ENCODE data around the gene ERICH4. TPM values are rescaled to one million over a fixed set of nuclear protein-coding genes. Genes with fewer than 3 reads are reported as not detected.

The ERICH4 gene
- total RNA-seq, 4 donors from 2014 or later = not detected

DNA sequence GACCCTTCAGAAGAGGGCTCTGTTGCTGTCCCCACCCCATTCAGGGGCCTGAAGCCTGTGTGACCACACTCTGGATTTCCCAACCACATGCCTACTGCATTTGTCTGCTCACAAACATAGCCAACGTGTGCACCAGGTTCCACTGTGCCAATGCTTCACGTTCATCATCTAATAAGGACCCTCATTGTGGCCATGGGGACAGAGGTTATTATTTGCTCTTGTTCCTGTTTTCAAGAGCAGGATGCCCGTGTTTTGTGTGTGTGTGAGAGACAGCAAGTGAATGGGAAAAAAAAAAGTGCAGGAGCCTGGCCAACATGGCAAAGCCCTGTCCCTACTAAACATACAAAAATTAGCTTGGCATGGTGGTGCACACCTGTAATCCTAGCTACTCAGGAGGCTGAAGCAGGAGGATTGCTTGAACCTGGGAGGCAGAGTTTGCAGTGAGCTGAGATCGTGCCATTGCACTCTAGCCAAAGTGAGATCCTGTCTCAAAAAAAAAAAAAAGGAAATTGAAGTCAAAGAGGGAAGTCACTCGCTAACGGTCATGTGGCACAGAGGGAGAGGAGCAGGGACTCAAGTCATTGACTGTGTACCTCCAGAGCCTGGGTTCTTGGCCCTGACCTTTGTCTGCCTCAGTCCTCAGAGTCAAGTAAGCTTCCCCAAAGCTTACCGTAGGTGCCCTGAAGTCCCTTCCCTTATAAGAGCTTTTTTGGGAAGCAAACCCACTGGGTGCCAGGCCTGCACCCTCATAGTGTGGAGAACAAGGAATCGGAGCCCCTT, 22.7 kb upstream of the ERICH4 start:
- H3K36me3 ChIP-seq = peaks cover 60 to 99% (median 95%) of the 10 kb centered on the region in 4 donors
- no peak overlapping the region for H3K4me3 ChIP-seq
- H3K27ac ChIP-seq (replicated peaks in 1 of 4) = peak overlapping the region in 1 of 4 donors; percentile 23
- TF ChIP-seq POLR2A (IDR thresholded peaks at IDR 0.05; ENCODE audit: low read depth) = no peak
- no peak for TF ChIP-seq POLR2AphosphoS5 (IDR thresholded peaks at IDR 0.05)
- TF ChIP-seq, protein P1, sequence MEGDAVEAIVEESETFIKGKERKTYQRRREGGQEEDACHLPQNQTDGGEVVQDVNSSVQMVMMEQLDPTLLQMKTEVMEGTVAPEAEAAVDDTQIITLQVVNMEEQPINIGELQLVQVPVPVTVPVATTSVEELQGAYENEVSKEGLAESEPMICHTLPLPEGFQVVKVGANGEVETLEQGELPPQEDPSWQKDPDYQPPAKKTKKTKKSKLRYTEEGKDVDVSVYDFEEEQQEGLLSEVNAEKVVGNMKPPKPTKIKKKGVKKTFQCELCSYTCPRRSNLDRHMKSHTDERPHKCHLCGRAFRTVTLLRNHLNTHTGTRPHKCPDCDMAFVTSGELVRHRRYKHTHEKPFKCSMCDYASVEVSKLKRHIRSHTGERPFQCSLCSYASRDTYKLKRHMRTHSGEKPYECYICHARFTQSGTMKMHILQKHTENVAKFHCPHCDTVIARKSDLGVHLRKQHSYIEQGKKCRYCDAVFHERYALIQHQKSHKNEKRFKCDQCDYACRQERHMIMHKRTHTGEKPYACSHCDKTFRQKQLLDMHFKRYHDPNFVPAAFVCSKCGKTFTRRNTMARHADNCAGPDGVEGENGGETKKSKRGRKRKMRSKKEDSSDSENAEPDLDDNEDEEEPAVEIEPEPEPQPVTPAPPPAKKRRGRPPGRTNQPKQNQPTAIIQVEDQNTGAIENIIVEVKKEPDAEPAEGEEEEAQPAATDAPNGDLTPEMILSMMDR (IDR thresholded peaks at IDR 0.05) = no peak
- TF ChIP-seq EP300 (IDR thresholded peaks at IDR 0.05) = no peak
- H3K9me3 ChIP-seq = no peaks in the 10 kb centered on the region
- peaks cover 5 to 17% (median 11%) of the 10 kb centered on the region in 4 donors for H3K4me1 ChIP-seq
- intact Hi-C loops (cut with DNase I) = no loop called here
- WGBS = 61% methylated on average over 8 of the region's 8 CpGs
- no peaks in the 10 kb centered on the region for H3K27me3 ChIP-seq
- no peak for DNase-seq (ENCODE audit: extremely low spot score)

DNA sequence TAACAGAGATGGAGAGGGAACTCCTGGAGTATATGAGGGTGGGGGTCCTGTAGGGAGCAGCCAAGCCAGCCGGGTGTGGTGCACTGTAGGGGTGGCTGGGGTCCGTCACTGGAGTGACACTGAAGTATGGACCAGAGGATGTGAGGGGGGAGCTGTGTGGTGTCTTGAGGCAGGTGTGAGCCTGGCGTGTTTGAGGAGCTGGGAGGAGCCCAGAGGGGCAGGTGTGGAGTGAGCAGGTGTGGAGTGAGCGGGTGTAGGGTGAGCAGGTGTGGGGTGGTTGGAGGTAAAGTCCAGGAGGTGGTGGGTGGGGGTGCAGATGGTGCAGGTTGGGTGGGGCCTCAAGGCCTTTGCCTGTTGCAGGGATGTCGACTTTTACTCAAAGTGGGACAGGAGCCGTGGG, 21.6 kb upstream of the ERICH4 start:
- H3K9me3 ChIP-seq = no peaks in the 10 kb centered on the region
- H3K27me3 ChIP-seq = no peaks in the 10 kb centered on the region
- 83% methylated on average over 6 of the region's 6 CpGs for WGBS
- no peak for DNase-seq (ENCODE audit: extremely low spot score)
- H3K27ac ChIP-seq (replicated peaks in 1 of 4) = peak overlapping the region in 2 of 4 donors; percentile 23 to 44
- H3K4me1 ChIP-seq = peaks cover 15 to 28% (median 21%) of the 10 kb centered on the region in 4 donors
- H3K36me3 ChIP-seq = peaks cover 57 to 100% (median 96%) of the 10 kb centered on the region in 4 donors
- TF ChIP-seq EP300 (IDR thresholded peaks at IDR 0.05) (no peak), POLR2AphosphoS5 (IDR thresholded peaks at IDR 0.05) (no peak), POLR2A (IDR thresholded peaks at IDR 0.05; ENCODE audit: low read depth) (no peak)
- TF ChIP-seq, protein P1 (IDR thresholded peaks at IDR 0.05) = no peak
- no peak overlapping the region for H3K4me3 ChIP-seq
- intact Hi-C loops (cut with DNase I) = no loop called here

DNA sequence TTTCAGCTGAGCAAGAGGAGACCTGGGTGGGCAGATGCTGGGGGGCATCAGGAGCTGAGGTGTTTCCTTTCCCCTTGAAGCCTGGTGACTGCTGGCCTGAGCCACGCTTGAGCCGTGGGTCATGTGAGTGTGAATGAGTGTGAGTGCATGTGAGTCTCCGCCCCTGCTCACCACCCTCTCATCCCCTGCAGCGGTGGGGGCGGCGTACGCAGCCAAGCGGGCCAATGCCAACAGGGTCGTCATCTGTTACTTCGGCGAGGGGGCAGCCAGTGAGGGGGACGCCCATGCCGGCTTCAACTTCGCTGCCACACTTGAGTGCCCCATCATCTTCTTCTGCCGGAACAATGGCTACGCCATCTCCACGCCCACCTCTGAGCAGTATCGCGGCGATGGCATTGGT, 21.0 kb upstream of the ERICH4 start:
- Histone ChIP-seq H3K27me3 (no peaks in the 10 kb centered on the region), H3K27ac (replicated peaks in 1 of 4) (no peak overlapping the region), H3K4me3 (no peak overlapping the region), H3K4me1 (peaks cover 22 to 34% (median 26%) of the 10 kb centered on the region in 4 donors), H3K9me3 (no peaks in the 10 kb centered on the region), H3K36me3 (peaks cover 54 to 94% (median 90%) of the 10 kb centered on the region in 4 donors)
- TF ChIP-seq, protein P1 (IDR thresholded peaks at IDR 0.05) = no peak
- 96% methylated on average over 11 of the region's 20 CpGs for WGBS
- intact Hi-C loops (cut with DNase I) = no loop called here
- DNase-seq (ENCODE audit: extremely low spot score) = no peak

DNA sequence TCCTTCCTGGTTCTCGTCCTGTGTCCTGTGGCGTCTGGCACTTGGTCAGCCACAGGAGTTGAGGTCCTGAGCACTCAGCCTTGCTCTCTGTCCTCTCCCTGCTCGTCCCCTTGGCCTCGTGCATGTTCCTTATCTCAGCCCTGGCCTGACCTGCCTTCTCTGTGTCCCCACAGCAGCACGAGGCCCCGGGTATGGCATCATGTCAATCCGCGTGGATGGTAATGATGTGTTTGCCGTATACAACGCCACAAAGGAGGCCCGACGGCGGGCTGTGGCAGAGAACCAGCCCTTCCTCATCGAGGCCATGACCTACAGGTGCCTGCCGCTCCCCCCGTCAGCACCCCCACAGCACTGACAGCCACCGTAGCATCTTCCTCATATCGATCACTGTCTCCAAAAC, 20.5 kb upstream of the ERICH4 start:
- Histone ChIP-seq H3K36me3 (peaks cover 51 to 89% (median 85%) of the 10 kb centered on the region in 4 donors), H3K27ac (replicated peaks in 1 of 4) (no peak overlapping the region), H3K4me3 (no peak overlapping the region), H3K9me3 (no peaks in the 10 kb centered on the region), H3K27me3 (no peaks in the 10 kb centered on the region), H3K4me1 (peaks cover 27 to 39% (median 29%) of the 10 kb centered on the region in 4 donors)
- intact Hi-C loops (cut with DNase I) = no loop called here
- TF ChIP-seq, protein P1 (IDR thresholded peaks at IDR 0.05) = no peak
- no peak for TF ChIP-seq POLR2AphosphoS5 (IDR thresholded peaks at IDR 0.05)
- no peak for TF ChIP-seq EP300 (IDR thresholded peaks at IDR 0.05)
- no peak for TF ChIP-seq POLR2A (IDR thresholded peaks at IDR 0.05; ENCODE audit: low read depth)
- 84% methylated on average over 18 of the region's 18 CpGs for WGBS
- no peak for DNase-seq (ENCODE audit: extremely low spot score)

All from esophagus muscularis mucosa (tissue), 4 donors.